H1 (cell line): ENCODE measurements around the gene RCL1. TPM values are rescaled to one million over a fixed set of nuclear protein-coding genes. Genes with fewer than 3 reads are reported as not detected.

Source experiments
- ATF2 ChIP-seq: IDR thresholded peaks from 2 replicates; pipeline ENCODE4 v1.6.1; 2012; ENCODE audit warnings: low read length, inconsistent platforms
- BACH1 ChIP-seq: IDR thresholded peaks from 2 replicates; pipeline ENCODE4 v1.6.1; 2012; ENCODE audit warnings: low read length, improper control_type of control experiment
- CTCF ChIP-seq, 3 experiments: IDR thresholded peaks; 1 replicate in 2 of 3; 2 replicates in 1 of 3; pipeline versions ENCODE4 v1.5.1 to v1.6.1; 2011; ENCODE audit warnings: low read length in 3 of 3, mild to moderate bottlenecking in 3 of 3, inconsistent platforms in 2 of 3, low read depth in 1 of 3, moderate library complexity in 1 of 3; ENCODE audit not compliant: insufficient read depth in 1 of 3; ENCODE audit errors: control extremely low read depth in 1 of 3
- NRF1 ChIP-seq: IDR thresholded peaks from 2 replicates; pipeline ENCODE4 v1.6.1; 2011; ENCODE audit warnings: mild to moderate bottlenecking, low read depth, low read length, improper control_type of control experiment
- SIRT6 ChIP-seq: IDR thresholded peaks from one replicate; pipeline ENCODE4 v1.7.1; 2012; ENCODE audit warnings: low read length, inconsistent platforms
- SP1 ChIP-seq: IDR thresholded peaks from 2 replicates; pipeline ENCODE4 v1.6.1; 2011; ENCODE audit warnings: low read depth, low read length
- SRF ChIP-seq: IDR thresholded peaks from 2 replicates; pipeline ENCODE4 v1.6.1; 2011; ENCODE audit warnings: mild to moderate bottlenecking, low read depth, low read length, moderate library complexity
- YY1 ChIP-seq: IDR thresholded peaks from 2 replicates; pipeline ENCODE4 v1.6.1; 2011; ENCODE audit warnings: low read depth, mild to moderate bottlenecking, low read length
- polyA plus RNA-seq, 7 experiments: library from polyadenylated mRNA; depleted of rRNA in 3 of 7; stranded (reverse) in 5 of 7; unstranded in 2 of 7; fragments of >200 nt in 5 of 7; fragments of 200-250 nt in 2 of 7; gene quantifications; 1 replicate in 5 of 7; 2 replicates in 1 of 7; 4 replicates in 1 of 7; pipeline versions ENCODE4 v1.2.1 to v1.2.3, GENCODE V29; 2011 to 2013; ENCODE audit warnings: missing spikeins in 2 of 7, mixed read lengths in 2 of 7
- total RNA-seq: library from RNA; stranded (reverse); fragmentation: NEBNext Ultra II Directional; extraction: Animal tissue kit (Norgen Biotek cat#: 25700); gene quantifications from 2 replicates; pipeline ENCODE4 v1.2.1, GENCODE V29; 2021

Gene RCL1
- total and polyA plus RNA-seq, 2 of the 8 experiments (the other 6 are each of a cell fraction or from before 2014, with no cell fraction given), result 21.0 to 29.5 TPM

GRCh38 chr9:4852419-4852818 lies 59.7 kb downstream of the RCL1 start (continued):
- TF ChIP-seq CTCF (IDR thresholded peaks at IDR 0.05; ENCODE audit: control extremely low read depth in 1 of 3, insufficient read depth in 1 of 3, low read depth in 1 of 3, low read length in 3 of 3), result no peak
- no peak for TF ChIP-seq SIRT6
- no peak for TF ChIP-seq NRF1
- TF ChIP-seq YY1, result no peak
- TF ChIP-seq ATF2, result no peak
- TF ChIP-seq SRF, result no peak
- no peak for TF ChIP-seq BACH1
- no peak for TF ChIP-seq SP1
